Activated T-cell treated with anti-CD3 and anti-CD28 coated beads, Interleukin-2, amount 50 U/mL, for 72 hours (primary cell): ENCODE results near the gene TM4SF1. TPM values are rescaled to one million over a fixed set of nuclear protein-coding genes. Genes with fewer than 3 reads are reported as not detected.

ENCODE experiments used
- ATAC-seq, 2 donors: fragments of 150-1000 bp; cut with Tn5 transposase; replicated peaks in 1 of 2; 2 replicates each; pipeline ENCODE4 v1.10.0; 2021; ENCODE audit warnings: moderate library complexity in 2 of 2, mild to moderate bottlenecking in 1 of 2
- DNase-seq, 2 donors: peaks; one replicate each; pipeline ENCODE4 v3.0.0; 2021 to 2022; ENCODE audit warnings: mixed read lengths in 1 of 2
- H3K27ac Mint-ChIP-seq: one replicate; pipeline ENCODE4 v1.8.0; 2022; ENCODE audit warnings: mild to moderate bottlenecking, moderate library complexity, mixed read lengths
- H3K27me3 Mint-ChIP-seq: one replicate; pipeline ENCODE4 v1.8.0; 2022; ENCODE audit warnings: low read depth, mixed read lengths
- H3K36me3 Mint-ChIP-seq, 2 donors: one replicate each; pipeline ENCODE4 v1.8.0; 2022; ENCODE audit warnings: mixed read lengths in 2 of 2, mild to moderate bottlenecking in 1 of 2; ENCODE audit not compliant: insufficient read depth in 2 of 2
- H3K4me1 Mint-ChIP-seq: one replicate; pipeline ENCODE4 v1.8.0; 2022; ENCODE audit warnings: low read depth, mixed read lengths
- H3K4me3 Mint-ChIP-seq, 2 donors: one replicate each; pipeline ENCODE4 v1.8.0; 2022; ENCODE audit warnings: mild to moderate bottlenecking in 2 of 2, mixed read lengths in 2 of 2, moderate library complexity in 2 of 2
- H3K9me3 Mint-ChIP-seq, 2 donors: one replicate each; pipeline ENCODE4 v1.8.0; 2022; ENCODE audit warnings: mixed read lengths in 2 of 2
- total RNA-seq, 2 donors: library from RNA; stranded (reverse); gene quantifications; one replicate each; pipeline ENCODE4 v1.2.3, GENCODE V29; 2022

The TM4SF1 gene
- total RNA-seq, 2 donors from 2014 or later = 0.23 TPM; not detected in 1

DNA sequence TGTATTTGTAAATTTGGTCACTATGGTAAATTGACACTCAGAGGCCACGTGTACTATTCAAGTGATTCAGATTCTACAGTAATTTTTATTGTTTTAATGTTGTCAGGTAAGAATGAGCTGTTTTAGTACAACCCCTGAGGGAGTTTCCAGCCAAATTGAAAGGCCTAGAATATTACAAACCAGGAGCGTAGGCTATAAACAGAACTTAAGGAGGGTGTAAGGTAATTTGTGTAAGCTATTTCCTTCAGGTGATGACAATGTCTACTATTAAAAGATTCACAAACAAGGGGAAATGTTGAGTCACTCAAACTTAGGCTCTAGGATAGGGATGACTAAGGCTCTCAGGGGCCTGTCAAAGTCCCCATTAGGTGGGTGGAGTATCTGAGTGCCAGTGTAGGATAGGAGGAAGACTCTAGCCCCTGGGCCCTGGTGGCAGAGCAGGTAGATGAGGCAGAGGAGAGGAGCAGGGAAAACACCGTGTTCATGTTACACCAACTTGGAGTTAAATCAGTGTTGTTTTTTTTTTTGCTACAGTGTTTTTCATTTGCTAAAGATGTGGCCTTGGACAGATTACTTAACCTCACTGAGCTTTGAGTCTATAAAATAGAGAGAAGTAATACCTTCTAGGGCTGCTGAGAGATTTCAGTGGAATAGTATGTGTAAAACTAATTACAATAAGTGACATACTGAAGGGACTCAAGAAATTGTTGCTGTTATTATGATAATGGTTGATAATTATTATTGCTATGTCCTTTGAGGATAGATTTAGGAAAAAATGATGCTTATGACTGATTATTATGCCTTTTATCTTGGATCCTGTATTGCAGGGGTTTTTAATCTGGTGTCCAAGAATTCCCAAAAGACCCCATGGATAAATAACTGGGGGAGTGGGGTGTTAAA lies 10.3 kb downstream of the TM4SF1 start:
- Mint-ChIP-seq H3K4me1 (peaks cover 13% of the 10 kb centered on the region), H3K27me3 (peaks cover 8% of the 10 kb centered on the region), H3K4me3 (no peak overlapping the region), H3K9me3 (peaks cover 0 to 1% of the 10 kb centered on the region in 2 donors), H3K36me3 (no peaks in the 10 kb centered on the region), H3K27ac (peak overlapping the region; percentile 34)
- ATAC-seq (peak; percentile 90 to 92), DNase-seq (peak; percentile 8 to 16)

DNA sequence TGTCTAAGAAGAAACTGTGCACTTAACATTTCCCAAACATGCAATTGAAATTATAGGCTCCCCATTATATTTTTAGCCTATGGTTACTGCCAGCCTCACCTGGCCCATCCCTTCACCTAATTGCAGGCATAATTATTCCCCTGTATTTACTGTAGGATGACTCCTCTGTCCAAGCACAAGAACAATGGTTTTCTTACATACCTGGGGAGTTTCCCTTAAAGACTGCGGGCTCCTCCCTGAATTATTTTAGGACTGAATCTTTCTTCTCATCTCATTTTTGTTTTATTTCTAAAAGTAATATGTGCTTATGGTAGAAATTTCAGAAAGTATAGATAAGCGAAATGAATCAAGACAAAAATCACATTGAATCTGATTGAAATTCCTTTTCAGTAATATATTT lies 11.4 kb downstream of the TM4SF1 start:
- no peaks in the 10 kb centered on the region for H3K27me3 Mint-ChIP-seq
- ATAC-seq (no peak), DNase-seq (no peak)
- peaks cover 13% of the 10 kb centered on the region for H3K4me1 Mint-ChIP-seq
- no peak overlapping the region for H3K4me3 Mint-ChIP-seq
- H3K27ac Mint-ChIP-seq = no peak overlapping the region
- H3K36me3 Mint-ChIP-seq = no peaks in the 10 kb centered on the region
- peaks cover 0 to 1% of the 10 kb centered on the region in 2 donors for H3K9me3 Mint-ChIP-seq

DNA sequence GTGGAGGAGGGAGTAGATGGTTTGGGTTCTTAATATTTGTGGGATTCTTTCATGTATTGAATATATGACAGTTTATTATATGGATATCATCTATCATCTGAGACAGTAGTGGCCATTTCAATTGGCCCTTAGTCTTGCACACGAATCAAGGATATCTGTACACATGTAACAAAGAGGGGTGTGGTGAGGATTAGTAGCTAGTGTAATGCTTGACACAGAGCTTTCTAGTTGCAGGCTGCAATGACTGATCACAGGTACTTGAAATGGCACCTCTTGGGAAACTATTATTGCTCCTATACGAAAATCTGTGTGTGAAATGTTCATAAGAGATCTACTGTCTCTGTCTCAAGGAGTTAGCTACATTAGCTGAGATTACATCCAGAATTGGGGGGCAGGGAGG lies 12.8 kb downstream of the TM4SF1 start:
- no peaks in the 10 kb centered on the region for H3K36me3 Mint-ChIP-seq
- no peak for DNase-seq
- no peak overlapping the region for H3K27ac Mint-ChIP-seq
- ATAC-seq = no peak
- H3K9me3 Mint-ChIP-seq = peaks cover 0 to 1% of the 10 kb centered on the region in 2 donors
- H3K27me3 Mint-ChIP-seq = no peaks in the 10 kb centered on the region
- H3K4me3 Mint-ChIP-seq = no peak overlapping the region
- H3K4me1 Mint-ChIP-seq = peaks cover 13% of the 10 kb centered on the region

DNA sequence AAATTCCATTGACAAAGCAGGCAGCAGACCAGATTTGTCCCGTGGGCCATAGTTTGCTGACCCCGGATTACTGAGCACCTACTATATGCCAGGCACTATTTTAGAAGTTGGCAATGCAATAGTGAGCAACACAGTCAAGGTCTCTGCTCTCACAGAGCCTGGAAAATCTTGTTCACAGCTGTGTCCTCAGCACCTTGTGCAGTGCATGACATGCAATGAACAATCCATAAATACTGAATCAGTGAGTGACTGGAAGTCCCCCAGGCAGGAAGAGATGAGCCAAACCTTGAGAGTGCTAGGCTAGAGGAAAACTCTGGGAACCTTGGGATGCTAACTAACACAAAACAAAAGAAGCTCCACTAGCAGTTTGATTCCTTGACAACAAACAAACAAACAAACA lies 14.4 kb downstream of the TM4SF1 start:
- DNase-seq (no peak), ATAC-seq (peak in 1 of 2 donors; percentile 32)
- no peak overlapping the region for H3K27ac Mint-ChIP-seq
- peaks cover 0 to 1% of the 10 kb centered on the region in 2 donors for H3K9me3 Mint-ChIP-seq
- H3K36me3 Mint-ChIP-seq = no peaks in the 10 kb centered on the region
- no peak overlapping the region for H3K4me3 Mint-ChIP-seq
- H3K27me3 Mint-ChIP-seq = peaks cover 14% of the 10 kb centered on the region
- H3K4me1 Mint-ChIP-seq = peaks cover 13% of the 10 kb centered on the region

DNA sequence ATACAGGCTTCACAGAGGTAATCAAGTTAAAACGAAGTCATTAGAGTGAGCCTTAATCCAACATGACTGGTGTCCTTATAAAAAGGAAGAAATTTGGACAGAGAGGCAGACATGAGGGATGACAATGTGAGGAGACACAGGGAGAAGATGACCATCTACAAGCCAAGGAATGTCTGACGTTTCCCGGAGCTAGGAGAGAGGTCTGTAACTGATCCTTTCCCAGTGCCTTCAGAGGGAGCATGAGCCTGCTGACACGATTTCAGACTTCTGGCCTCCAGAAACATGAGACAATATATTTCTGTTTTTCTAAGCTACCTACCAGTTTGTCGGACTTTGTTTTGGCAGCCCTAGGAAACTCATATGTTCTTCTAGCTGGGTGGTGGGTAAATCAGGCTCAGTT lies 15.1 kb downstream of the TM4SF1 start:
- DNase-seq (no peak), ATAC-seq (no peak)
- H3K36me3 Mint-ChIP-seq = no peaks in the 10 kb centered on the region
- no peak overlapping the region for H3K27ac Mint-ChIP-seq
- H3K27me3 Mint-ChIP-seq = peaks cover 21% of the 10 kb centered on the region
- H3K4me1 Mint-ChIP-seq = peaks cover 10% of the 10 kb centered on the region
- no peak overlapping the region for H3K4me3 Mint-ChIP-seq
- peaks cover 0 to 1% of the 10 kb centered on the region in 2 donors for H3K9me3 Mint-ChIP-seq

DNA sequence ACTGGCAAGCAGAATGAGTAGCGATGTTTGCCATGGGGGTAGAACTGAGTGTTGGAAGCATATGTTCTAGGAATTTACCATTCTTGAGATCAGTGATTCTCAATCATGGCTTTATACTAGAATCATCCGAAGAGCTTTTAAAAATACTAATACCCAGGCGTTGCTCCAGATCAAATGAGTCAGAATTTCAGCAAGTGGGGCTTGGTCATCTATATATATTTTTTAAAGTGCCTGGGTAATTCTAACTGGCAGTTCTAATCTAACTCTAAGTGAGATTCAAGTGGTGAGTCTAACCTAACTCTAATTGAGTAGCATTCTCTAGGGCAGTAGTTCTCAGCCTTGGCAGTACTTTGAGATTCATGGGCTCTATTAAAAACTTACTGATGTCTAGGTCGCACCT lies 20.8 kb downstream of the TM4SF1 start:
- H3K27ac Mint-ChIP-seq = no peak overlapping the region
- no peak overlapping the region for H3K4me3 Mint-ChIP-seq
- H3K36me3 Mint-ChIP-seq = no peaks in the 10 kb centered on the region
- no peaks in the 10 kb centered on the region for H3K9me3 Mint-ChIP-seq
- no peak for ATAC-seq
- H3K4me1 Mint-ChIP-seq = no peaks in the 10 kb centered on the region
- peaks cover 43% of the 10 kb centered on the region for H3K27me3 Mint-ChIP-seq
- DNase-seq = no peak

DNA sequence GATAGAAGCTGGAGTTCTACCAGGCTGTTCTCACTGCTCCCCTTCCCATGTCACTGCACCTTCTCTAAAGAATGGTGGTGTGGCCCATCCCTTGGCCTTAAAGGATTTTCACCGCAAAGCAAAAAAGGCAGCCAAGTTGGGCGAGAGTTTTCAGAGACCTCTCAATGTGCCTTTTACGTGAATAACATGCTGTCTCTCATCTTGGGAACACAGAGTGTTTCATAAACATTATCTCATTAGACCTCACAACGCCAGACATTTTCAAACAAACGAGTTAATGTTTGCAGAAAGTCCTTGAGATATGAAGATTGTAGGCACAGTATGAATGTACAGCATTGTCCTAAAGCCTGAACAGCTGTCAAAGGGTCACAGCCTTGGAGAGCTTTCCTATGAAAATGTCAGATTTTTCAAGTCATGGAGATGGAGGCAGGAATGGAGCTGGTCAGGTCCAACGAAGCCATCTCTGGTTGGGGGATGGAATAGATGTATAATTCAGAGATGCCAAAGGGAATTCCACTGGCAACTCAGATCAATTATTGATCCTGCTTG lies 21.3 kb downstream of the TM4SF1 start:
- Mint-ChIP-seq H3K4me3 (no peak overlapping the region), H3K27me3 (peaks cover 46% of the 10 kb centered on the region), H3K4me1 (no peaks in the 10 kb centered on the region), H3K27ac (no peak overlapping the region), H3K9me3 (no peaks in the 10 kb centered on the region), H3K36me3 (no peaks in the 10 kb centered on the region)
- ATAC-seq = no peak
- no peak for DNase-seq

DNA sequence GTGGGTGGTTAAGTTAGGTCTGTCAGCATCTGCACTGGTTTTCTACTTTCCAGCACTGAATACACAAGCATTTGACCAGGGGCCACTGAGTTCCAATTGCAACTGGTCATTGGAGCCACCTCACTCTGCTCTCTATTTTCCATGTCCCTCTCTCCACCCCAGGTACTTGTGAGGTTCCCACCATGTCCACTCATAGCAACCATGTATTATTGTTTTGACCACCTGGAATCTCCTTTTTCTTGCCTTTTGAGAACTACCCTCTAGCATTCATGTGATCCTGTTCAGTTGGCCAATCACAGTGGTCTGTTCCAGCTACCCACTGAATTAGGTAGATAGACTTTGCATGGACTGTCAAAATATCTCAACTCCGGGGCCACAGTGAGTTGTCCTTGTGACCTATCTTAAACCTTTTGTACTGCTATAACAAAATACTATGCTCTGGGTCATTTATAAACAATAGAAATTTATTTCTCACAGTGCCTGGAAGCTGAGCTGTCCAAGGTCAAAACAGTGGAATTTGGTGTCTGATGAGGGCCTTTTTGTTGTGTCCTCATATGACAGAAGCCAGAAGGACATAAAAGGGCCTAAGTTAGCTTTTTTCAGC lies 23.8 kb downstream of the TM4SF1 start:
- ATAC-seq = no peak
- no peak overlapping the region for H3K4me3 Mint-ChIP-seq
- no peaks in the 10 kb centered on the region for H3K9me3 Mint-ChIP-seq
- H3K27me3 Mint-ChIP-seq = peaks cover 58% of the 10 kb centered on the region
- no peaks in the 10 kb centered on the region for H3K4me1 Mint-ChIP-seq
- H3K36me3 Mint-ChIP-seq = no peaks in the 10 kb centered on the region
- no peak for DNase-seq
- H3K27ac Mint-ChIP-seq = no peak overlapping the region

DNA sequence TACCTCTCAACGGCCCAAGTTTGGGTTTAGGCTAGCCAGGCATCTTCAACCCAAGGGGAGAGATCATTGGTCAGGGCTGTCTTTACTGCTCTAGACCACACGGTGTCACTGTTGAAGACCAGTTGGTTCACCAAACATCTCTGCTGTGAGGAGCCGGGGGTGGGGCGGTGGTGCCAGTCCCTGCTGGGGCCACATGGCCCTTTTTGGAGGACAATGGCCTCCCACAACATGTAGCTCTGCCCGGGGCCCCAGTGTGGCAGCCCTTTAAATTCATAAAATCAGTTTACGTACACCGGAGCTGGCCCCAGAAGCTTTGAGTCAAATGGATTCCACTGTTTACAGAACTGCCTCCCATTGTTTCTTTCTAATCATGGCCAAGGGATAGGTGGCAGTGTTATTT lies 24.9 kb downstream of the TM4SF1 start:
- no peak overlapping the region for H3K27ac Mint-ChIP-seq
- no peaks in the 10 kb centered on the region for H3K4me1 Mint-ChIP-seq
- H3K4me3 Mint-ChIP-seq = no peak overlapping the region
- DNase-seq (peak; percentile 27 to 35), ATAC-seq (peak; percentile 62 to 68)
- no peaks in the 10 kb centered on the region for H3K36me3 Mint-ChIP-seq
- H3K27me3 Mint-ChIP-seq = peaks cover 49% of the 10 kb centered on the region
- H3K9me3 Mint-ChIP-seq = no peaks in the 10 kb centered on the region

DNA sequence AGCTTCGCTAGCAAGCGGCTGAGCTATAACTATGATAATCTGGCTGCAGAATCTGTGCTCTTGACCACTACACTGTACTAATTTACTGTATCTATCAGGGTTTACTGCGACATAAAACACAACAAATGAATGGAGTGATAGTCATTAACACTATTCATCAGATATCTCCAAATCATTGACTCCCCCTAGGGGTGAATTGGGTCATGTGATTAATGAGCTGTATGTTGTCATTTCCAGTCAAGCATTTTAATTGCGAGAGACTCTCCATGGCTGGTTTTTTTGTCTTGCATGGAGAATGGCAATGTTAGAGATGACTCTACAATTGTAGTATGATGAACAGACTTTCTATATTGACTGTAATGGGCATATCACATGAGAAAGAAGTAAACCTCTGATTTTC lies 33.5 kb downstream of the TM4SF1 start:
- H3K27me3 Mint-ChIP-seq = peaks cover 50% of the 10 kb centered on the region
- ATAC-seq = no peak
- no peaks in the 10 kb centered on the region for H3K9me3 Mint-ChIP-seq
- H3K27ac Mint-ChIP-seq = no peak overlapping the region
- no peaks in the 10 kb centered on the region for H3K36me3 Mint-ChIP-seq
- no peak overlapping the region for H3K4me3 Mint-ChIP-seq
- H3K4me1 Mint-ChIP-seq = no peaks in the 10 kb centered on the region
- DNase-seq = no peak

DNA sequence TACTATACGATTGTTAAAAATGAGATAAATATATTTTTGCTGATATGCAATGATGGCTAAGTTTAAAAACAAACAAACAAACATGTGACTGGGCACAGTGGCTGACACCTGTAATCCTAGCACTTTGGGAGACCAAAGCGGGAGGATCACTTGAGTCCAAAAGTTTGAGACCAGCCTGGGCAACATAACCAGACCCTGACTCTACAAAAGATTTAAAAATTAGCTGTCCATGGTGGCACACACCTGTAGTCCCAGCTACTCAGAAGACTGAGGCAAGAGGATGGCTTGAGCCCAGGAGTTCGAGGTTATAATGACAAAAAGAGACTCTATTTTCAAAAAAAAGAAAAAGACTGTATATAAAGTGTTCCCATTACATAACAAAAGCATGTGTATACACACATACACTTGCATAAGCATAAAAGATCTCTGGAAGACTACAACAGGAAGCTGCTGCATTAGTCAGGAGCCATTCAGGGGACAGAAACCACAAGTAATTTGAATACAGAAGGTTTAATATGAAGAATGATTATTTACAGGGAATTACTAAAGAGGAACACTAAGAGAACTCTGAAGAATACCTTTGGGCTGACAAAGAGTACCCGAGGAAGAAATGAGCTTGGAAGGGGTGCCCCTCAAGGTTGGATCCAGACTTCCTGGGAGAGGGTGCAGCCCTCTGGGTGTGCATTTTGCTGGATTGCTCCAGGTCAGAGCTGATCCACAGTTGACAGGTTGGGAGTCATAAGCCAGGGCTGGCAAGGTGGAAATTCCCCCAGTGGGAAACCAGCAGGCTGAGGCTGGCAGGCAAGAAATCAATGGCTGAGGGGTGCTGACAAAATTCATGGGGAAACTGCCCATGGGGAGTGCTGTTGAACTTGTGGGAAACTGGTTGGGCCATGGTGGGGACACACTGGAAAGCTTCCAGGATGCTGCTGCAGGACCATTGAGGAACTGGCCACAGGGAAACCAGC lies 34.8 kb downstream of the TM4SF1 start:
- no peak overlapping the region for H3K27ac Mint-ChIP-seq
- H3K27me3 Mint-ChIP-seq = peaks cover 48% of the 10 kb centered on the region
- H3K4me1 Mint-ChIP-seq = no peaks in the 10 kb centered on the region
- no peak overlapping the region for H3K4me3 Mint-ChIP-seq
- H3K9me3 Mint-ChIP-seq = no peaks in the 10 kb centered on the region
- H3K36me3 Mint-ChIP-seq = no peaks in the 10 kb centered on the region
- no peak for ATAC-seq
- DNase-seq = no peak

DNA sequence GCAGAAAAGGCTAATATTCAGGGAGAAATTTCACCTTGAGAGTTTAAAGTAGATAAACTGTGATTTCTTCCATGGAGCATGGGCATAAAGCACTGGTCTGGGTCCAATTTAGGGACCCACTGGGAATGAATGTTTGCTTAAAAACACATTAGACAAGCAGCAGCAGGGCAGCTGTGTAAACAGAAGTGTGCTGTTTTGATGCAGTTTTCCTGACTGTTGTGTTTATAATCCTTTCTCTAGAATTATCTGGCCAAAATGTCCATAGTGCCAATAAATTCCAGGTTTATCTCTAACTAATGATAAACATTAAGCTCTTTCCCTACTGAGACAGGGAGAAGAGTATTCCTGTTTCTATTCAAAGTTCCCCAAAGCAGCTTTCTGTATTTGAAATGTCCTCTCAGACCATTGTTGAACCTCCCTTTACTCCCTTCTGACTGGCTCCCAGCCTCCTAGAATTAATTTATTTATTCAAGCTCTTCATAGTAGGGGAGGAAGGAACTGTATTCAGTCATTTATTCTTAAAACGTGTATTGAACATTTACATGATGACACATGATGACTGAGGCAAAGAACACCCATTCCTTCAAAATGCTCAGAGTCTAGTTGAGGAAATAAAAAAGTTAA lies 37.0 kb downstream of the TM4SF1 start:
- no peaks in the 10 kb centered on the region for H3K9me3 Mint-ChIP-seq
- DNase-seq = no peak

More for the DNA sequence above, 37.0 kb downstream of the TM4SF1 start:
- Mint-ChIP-seq H3K4me1 (no peaks in the 10 kb centered on the region), H3K27me3 (peaks cover 36% of the 10 kb centered on the region), H3K27ac (no peak overlapping the region), H3K36me3 (no peaks in the 10 kb centered on the region), H3K4me3 (no peak overlapping the region)
- no peak for ATAC-seq
